ENCODE measurements around the gene CNNM1.

GRCh38 chr10:99329554-99330346, 594 bp downstream of the CNNM1 start:
- TF ChIP-seq CTCF (conservative IDR thresholded peaks at IDR 0.05 in 1 of 2, IDR thresholded peaks at IDR 0.05 in 1 of 2; ENCODE audit: extremely low read depth in 1 of 2, insufficient read depth in 1 of 2, low read depth in 1 of 2, low read length in 2 of 2), result no peak
- TF ChIP-seq EZH2 (IDR thresholded peaks at IDR 0.05; ENCODE audit: borderline replicate concordance, low read length), result no peak
